HG03103 (cell line): Measurements from ENCODE around the gene GALNTL6.

Experiments used
- ATAC-seq: cut with Tn5 transposase; IDR thresholded peaks from one replicate; pipeline ENCODE4 v1.9.1; 2021; ENCODE audit warnings: low read depth; ENCODE audit not compliant: unreplicated experiment

GALNTL6 gene

GRCh38 chr4:173088144-173088543 is 1274.9 kb downstream of the GALNTL6 start:
- ATAC-seq = no peak
